H9 (cell line): Measurements from ENCODE around the gene CDH13. TPM values are rescaled to one million over a fixed set of nuclear protein-coding genes. Genes with fewer than 3 reads are reported as not detected.

Experiments
- DNase-seq: peaks from one replicate; pipeline ENCODE4 v3.0.0-alpha.2; 2017
- H2AFZ ChIP-seq: one replicate; pipeline ENCODE4 v1.6.1; 2013; ENCODE audit warnings: mild to moderate bottlenecking, low read length, control low read depth, moderate library complexity
- H2AK5ac ChIP-seq: 2 replicates; pipeline ENCODE4 v1.6.1; 2013; ENCODE audit warnings: low read length, control low read depth, mixed read lengths; ENCODE audit not compliant: insufficient read length
- H2BK120ac ChIP-seq: one replicate; pipeline ENCODE4 v1.6.1; 2013; ENCODE audit warnings: low read depth, mild to moderate bottlenecking, low read length, control low read depth, inconsistent platforms; ENCODE audit not compliant: poor library complexity, severe bottlenecking
- H2BK12ac ChIP-seq: 2 replicates; pipeline ENCODE4 v1.6.1; 2013; ENCODE audit warnings: low read length, control low read depth, mixed read lengths, low read depth; ENCODE audit not compliant: insufficient read length
- H2BK15ac ChIP-seq: 2 replicates; pipeline ENCODE4 v1.6.1; 2013; ENCODE audit warnings: low read depth, low read length, control low read depth
- H2BK20ac ChIP-seq: one replicate; pipeline ENCODE4 v1.6.1; 2013; ENCODE audit warnings: low read depth, mild to moderate bottlenecking, low read length, control low read depth, inconsistent platforms; ENCODE audit not compliant: poor library complexity, severe bottlenecking
- H2BK5ac ChIP-seq: 2 replicates; pipeline ENCODE4 v1.6.1; 2013; ENCODE audit warnings: low read length, control low read depth, mixed read lengths; ENCODE audit not compliant: insufficient read length
- H3K14ac ChIP-seq: 2 replicates; pipeline ENCODE4 v1.6.1; 2013; ENCODE audit warnings: low read length, control low read depth; ENCODE audit not compliant: insufficient read depth
- H3K18ac ChIP-seq: 2 replicates; pipeline ENCODE4 v1.6.1; 2013; ENCODE audit warnings: low read depth, mild to moderate bottlenecking, mixed read lengths, low read length, control low read depth; ENCODE audit not compliant: insufficient read length
- H3K23ac ChIP-seq: 2 replicates; pipeline ENCODE4 v1.6.1; 2013; ENCODE audit warnings: low read length, control low read depth, mixed read lengths, low read depth; ENCODE audit not compliant: insufficient read length
- H3K23me2 ChIP-seq: 2 replicates; pipeline ENCODE4 v1.6.1; 2013; ENCODE audit warnings: low read depth, mild to moderate bottlenecking, mixed read lengths, low read length, control low read depth; ENCODE audit not compliant: insufficient read length, poor library complexity, severe bottlenecking
- H3K27ac ChIP-seq: 2 replicates; pipeline ENCODE4 v1.5.1; 2013; ENCODE audit warnings: low read length, control low read depth, mixed read lengths, low read depth; ENCODE audit not compliant: insufficient read length
- H3K27me3 ChIP-seq: 2 replicates; pipeline ENCODE4 v1.6.1; 2013; ENCODE audit warnings: low read length, control low read depth, inconsistent platforms; ENCODE audit not compliant: insufficient read depth
- H3K4ac ChIP-seq: 2 replicates; pipeline ENCODE4 v1.6.1; 2013; ENCODE audit warnings: low read depth, mild to moderate bottlenecking, control low read depth, inconsistent platforms, low read length, moderate library complexity
- H3K4me1 ChIP-seq: 2 replicates; pipeline ENCODE4 v1.6.1; 2013; ENCODE audit warnings: low read length, control low read depth, inconsistent platforms; ENCODE audit not compliant: insufficient read depth
- H3K4me2 ChIP-seq: 2 replicates; pipeline ENCODE4 v1.6.1; 2013; ENCODE audit warnings: low read length, control low read depth, mixed read lengths; ENCODE audit not compliant: insufficient read length, insufficient read depth
- H3K56ac ChIP-seq: 2 replicates; pipeline ENCODE4 v1.6.1; 2013; ENCODE audit warnings: low read depth, mild to moderate bottlenecking, mixed read lengths, low read length, control low read depth; ENCODE audit not compliant: insufficient read length
- H3K79me1 ChIP-seq: 2 replicates; pipeline ENCODE4 v1.6.1; 2013; ENCODE audit warnings: low read depth, mild to moderate bottlenecking, moderate library complexity, low read length, control low read depth, inconsistent platforms; ENCODE audit not compliant: insufficient read depth, poor library complexity, severe bottlenecking
- H3K79me2 ChIP-seq: 2 replicates; pipeline ENCODE4 v1.6.1; 2013; ENCODE audit warnings: low read length, control low read depth, inconsistent platforms; ENCODE audit not compliant: insufficient read depth
- H3K9ac ChIP-seq: 2 replicates; pipeline ENCODE4 v1.6.1; 2013; ENCODE audit warnings: low read length, control low read depth, mixed read lengths; ENCODE audit not compliant: insufficient read length; ENCODE audit errors: extremely low read depth
- H3K9me3 ChIP-seq: one replicate; pipeline ENCODE4 v1.6.1; 2013; ENCODE audit warnings: low read depth, low read length, inconsistent platforms; ENCODE audit not compliant: control insufficient read depth
- H3T11ph ChIP-seq: one replicate; pipeline ENCODE4 v1.6.1; 2013; ENCODE audit warnings: mild to moderate bottlenecking, low read length, control low read depth, inconsistent platforms
- H4K20me1 ChIP-seq: one replicate; pipeline ENCODE4 v1.6.1; 2013; ENCODE audit not compliant: control insufficient read depth, insufficient read length, insufficient read depth
- H4K5ac ChIP-seq: 2 replicates; pipeline ENCODE4 v1.6.1; 2013; ENCODE audit warnings: low read depth, mild to moderate bottlenecking, mixed read lengths, low read length, control low read depth; ENCODE audit not compliant: insufficient read length
- H4K8ac ChIP-seq: replicated peaks from 2 replicates; pipeline ENCODE4 v1.6.1; 2013; ENCODE audit warnings: low read length, control low read depth, mixed read lengths, low read depth; ENCODE audit not compliant: insufficient read length
- H4K91ac ChIP-seq: 2 replicates; pipeline ENCODE4 v1.6.1; 2013; ENCODE audit warnings: low read depth, mild to moderate bottlenecking, moderate library complexity, mixed read lengths, low read length, control low read depth; ENCODE audit not compliant: insufficient read length
- H3K27ac Mint-ChIP-seq, 3 experiments: 2 replicates in 2 of 3; 3 replicates in 1 of 3; pipeline ENCODE4 v1.8.0; 2020 to 2021; ENCODE audit warnings: mixed read lengths in 3 of 3, mild to moderate bottlenecking in 1 of 3, moderate library complexity in 1 of 3
- H3K27me3 Mint-ChIP-seq: 2 replicates; pipeline ENCODE4 v1.8.0; 2021; ENCODE audit warnings: low read depth, mild to moderate bottlenecking, moderate library complexity, mixed read lengths
- H3K36me3 Mint-ChIP-seq, 3 experiments: 2 replicates in 2 of 3; 3 replicates in 1 of 3; pipeline ENCODE4 v1.8.0; 2020 to 2021; ENCODE audit warnings: low read depth in 3 of 3, mixed read lengths in 3 of 3; ENCODE audit not compliant: insufficient read depth in 1 of 3
- H3K4me1 Mint-ChIP-seq, 2 experiments: 2 replicates each; pipeline ENCODE4 v1.8.0; 2020; ENCODE audit warnings: mixed read lengths in 2 of 2
- H3K4me3 Mint-ChIP-seq, 2 experiments: 2 replicates in 1 of 2; 3 replicates in 1 of 2; pipeline ENCODE4 v1.8.0; 2020 to 2021; ENCODE audit warnings: mild to moderate bottlenecking in 2 of 2, mixed read lengths in 2 of 2, moderate library complexity in 1 of 2
- H3K9me3 Mint-ChIP-seq, 2 experiments: 2 replicates in 1 of 2; 3 replicates in 1 of 2; pipeline ENCODE4 v1.8.0; 2020; ENCODE audit warnings: mild to moderate bottlenecking in 2 of 2, mixed read lengths in 2 of 2, moderate library complexity in 1 of 2
- CTCF ChIP-seq: fragments of 200-600 bp; sonication (generic); conservative IDR thresholded peaks from 3 replicates; pipeline ENCODE4 v1.8.0; 2021; ENCODE audit warnings: antibody characterized with exemption, mild to moderate bottlenecking
- WGBS: extraction: QIAGEN DNeasy Blood & Tissue Kit; methylation state at CpG from one replicate; pipeline ENCODE4 v1.1.7; 2013; ENCODE audit warnings: missing lambda C conversion rate, low lambda C conversion rate, mixed read lengths; ENCODE audit not compliant: insufficient read length; ENCODE audit errors: extremely low coverage; 5-methylcytosine and 5-hydroxymethylcytosine counted together
- total RNA-seq: library from RNA; stranded (reverse); gene quantifications from 2 replicates; pipeline ENCODE4 v1.2.1, GENCODE V29; 2021

CDH13 gene
- total RNA-seq, 1 experiment from 2014 or later: 1.5 TPM

GRCh38 chr16:83117810-83118209 is 491.0 kb downstream of the CDH13 start:
- Histone ChIP-seq H2AK5ac (no peak overlapping the region), H4K8ac (no peak overlapping the region), H2AFZ (no peak overlapping the region), H3K4me1 (peaks cover 11% of the 10 kb centered on the region; the same call in 1 of the 2 replicates), H2BK12ac (no peak overlapping the region), H3T11ph (no peak overlapping the region), H3K9me3 (no peaks in the 10 kb centered on the region), H3K27ac (no peak overlapping the region), H3K79me1 (no peaks in the 10 kb centered on the region), H3K4ac (no peak overlapping the region), H2BK15ac (no peak overlapping the region), H4K20me1 (no peaks in the 10 kb centered on the region), H3K18ac (no peak overlapping the region), H3K79me2 (no peaks in the 10 kb centered on the region), H2BK5ac (no peak overlapping the region), H4K91ac (no peak overlapping the region), H2BK20ac (no peak overlapping the region), H3K9ac (no peak overlapping the region), H3K14ac (no peak overlapping the region), H3K23ac (no peak overlapping the region), H3K27me3 (no peaks in the 10 kb centered on the region), H3K56ac (no peak overlapping the region), H3K4me2 (no peak overlapping the region), H3K23me2 (no peaks in the 10 kb centered on the region), H4K5ac (no peak overlapping the region), H2BK120ac (no peak overlapping the region)
- no peaks in the 10 kb centered on the region for H3K9me3 Mint-ChIP-seq
- no CpG with 5 or more reads among the region's 8 CpGs for WGBS
- H3K27me3 Mint-ChIP-seq: peaks cover 2% of the 10 kb centered on the region
- H3K36me3 Mint-ChIP-seq: no peaks in the 10 kb centered on the region
- H3K27ac Mint-ChIP-seq: no peak overlapping the region
- DNase-seq: no peak
- no peak overlapping the region for H3K4me3 Mint-ChIP-seq
- peaks cover 32 to 34% of the 10 kb centered on the region in 2 experiments for H3K4me1 Mint-ChIP-seq
- TF ChIP-seq CTCF: no peak
